Erythroblast (primary cell): ENCODE measurements around the gene RPL35A.

Experiments
- GATA1 ChIP-seq: IDR thresholded peaks from 2 replicates; pipeline ENCODE4 v1.6.1; 2011; ENCODE audit warnings: low read depth, mild to moderate bottlenecking, control low read depth, low read length, moderate library complexity
- POLR2A ChIP-seq: IDR thresholded peaks from 2 replicates; pipeline ENCODE4 v1.6.1; 2011; ENCODE audit warnings: mild to moderate bottlenecking, low read length

GRCh38 chr3:197957790-197958133 lies 7.8 kb downstream of the RPL35A start:
- TF ChIP-seq POLR2A (no peak), GATA1 (no peak)
